RWPE2 (cell line): ENCODE results near the gene GDF9.
A peak's percentile ranks its signal among the peaks of the same experiment; 100 is the strongest.

ENCODE experiments used
- ATAC-seq: fragments of 200-7000 bp; cut with Tn5 transposase; 3 replicates; pipeline ENCODE4 v1.9.1; 2021; ENCODE audit warnings: low read depth
- DNase-seq: peaks from one replicate; pipeline ENCODE4 v3.0.0-alpha.2; 2020; ENCODE audit warnings: low spot score
- H3K27ac ChIP-seq: fragments of 450-650 bp; 2 replicates; pipeline ENCODE4 v1.5.1; 2017; ENCODE audit warnings: mild to moderate bottlenecking; ENCODE audit not compliant: poor library complexity, severe bottlenecking
- H3K27me3 ChIP-seq: fragments of 250-450 bp; sonication (Bioruptor Pico); 2 replicates; pipeline ENCODE4 v1.5.1; 2021; ENCODE audit warnings: mild to moderate bottlenecking, moderate library complexity; ENCODE audit not compliant: insufficient read depth, poor library complexity, severe bottlenecking
- H3K36me3 ChIP-seq: fragments of 250-450 bp; sonication (Bioruptor Pico); 2 replicates; pipeline ENCODE4 v1.5.1; 2020; ENCODE audit warnings: low read depth, mild to moderate bottlenecking, moderate library complexity
- H3K4me1 ChIP-seq: fragments of 250-450 bp; sonication (Bioruptor Pico); 2 replicates; pipeline ENCODE4 v1.5.1; 2021; ENCODE audit warnings: mild to moderate bottlenecking, moderate library complexity; ENCODE audit not compliant: insufficient read depth, poor library complexity, severe bottlenecking
- H3K4me3 ChIP-seq: fragments of 250-450 bp; sonication (Bioruptor Pico); 2 replicates; pipeline ENCODE4 v1.5.1; 2021; ENCODE audit warnings: mild to moderate bottlenecking, moderate library complexity; ENCODE audit not compliant: severe bottlenecking
- H3K9me3 ChIP-seq: fragments of 250-450 bp; sonication (Bioruptor Pico); 2 replicates; pipeline ENCODE4 v1.5.1; 2021; ENCODE audit warnings: mild to moderate bottlenecking, moderate library complexity; ENCODE audit not compliant: severe bottlenecking
- CTCF ChIP-seq: fragments of 450-650 bp; IDR thresholded peaks from one replicate; pipeline ENCODE4 v1.5.1; 2017; ENCODE audit warnings: mild to moderate bottlenecking, moderate library complexity; ENCODE audit not compliant: poor library complexity, severe bottlenecking

The GDF9 gene

GRCh38 chr5:132815454-132815853 lies 50.8 kb downstream of the GDF9 start:
- no peak for TF ChIP-seq CTCF
- ATAC-seq, result peak; percentile 56
- H3K36me3 ChIP-seq, result no peaks in the 10 kb centered on the region
- no peaks in the 10 kb centered on the region for H3K9me3 ChIP-seq
- H3K27ac ChIP-seq, result no peak overlapping the region
- no peak overlapping the region for H3K4me3 ChIP-seq
- peaks cover 4% of the 10 kb centered on the region for H3K4me1 ChIP-seq
- no peak for DNase-seq
- no peaks in the 10 kb centered on the region for H3K27me3 ChIP-seq

GRCh38 chr5:132814503-132815294 lies 51.6 kb downstream of the GDF9 start:
- Histone ChIP-seq H3K27me3 (no peaks in the 10 kb centered on the region), H3K9me3 (no peaks in the 10 kb centered on the region), H3K36me3 (no peaks in the 10 kb centered on the region), H3K4me3 (no peak overlapping the region), H3K27ac (no peak overlapping the region), H3K4me1 (peaks cover 4% of the 10 kb centered on the region)
- ATAC-seq (no peak), DNase-seq (no peak)
- no peak for TF ChIP-seq CTCF

- DNase-seq, result no peak
- Histone ChIP-seq H3K27me3 (no peaks in the 10 kb centered on the region), H3K9me3 (no peaks in the 10 kb centered on the region), H3K36me3 (no peaks in the 10 kb centered on the region), H3K4me3 (peak overlapping the region; percentile 50), H3K4me1 (peaks cover 4% of the 10 kb centered on the region), H3K27ac (no peak overlapping the region)
- no peak for TF ChIP-seq CTCF
- peak; percentile 67 for ATAC-seq
Measured at GRCh38 chr5:132813599-132814502, 52.4 kb downstream of the GDF9 start.

GRCh38 chr5:132812781-132813598 lies 53.3 kb downstream of the GDF9 start, which contains the start of gene SOWAHA:
TSS of gene SOWAHA (plus strand) at chr5:132813302. CDS start at chr5:132813622, 320 bp downstream.
- Histone ChIP-seq H3K4me1 (peaks cover 4% of the 10 kb centered on the region), H3K27me3 (no peaks in the 10 kb centered on the region), H3K9me3 (no peaks in the 10 kb centered on the region), H3K4me3 (peak within 1 kb of the TSS; percentile 50), H3K27ac (no peak within 1 kb of the TSS), H3K36me3 (no peaks in the 10 kb centered on the region)
- ATAC-seq (peak; percentile 41; the same call in 2 of the 3 replicates), DNase-seq (no peak)
- TF ChIP-seq CTCF, result no peak
